ENCODE results near the gene NABP1.

Gene NABP1

DNA sequence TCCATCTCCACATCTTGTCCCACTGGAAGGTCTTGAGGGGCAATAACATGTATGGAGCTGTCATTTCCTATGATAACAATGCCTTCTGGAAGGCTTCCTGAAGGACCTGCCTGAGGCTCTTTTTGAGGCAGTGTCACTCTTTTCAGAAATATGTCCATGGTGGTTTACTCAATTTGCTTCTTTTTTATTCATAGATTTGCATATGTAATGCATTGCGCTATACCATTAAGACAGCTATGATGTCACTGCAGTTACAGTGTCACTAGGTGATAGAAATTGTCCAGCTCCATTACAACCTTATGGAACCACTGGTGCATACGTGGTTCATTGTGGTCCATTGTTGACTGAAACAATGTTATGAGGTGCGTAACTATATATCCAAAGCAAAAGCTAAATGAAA is 19.9 kb downstream of the NABP1 start:
- ATAC-seq = no peak

DNA sequence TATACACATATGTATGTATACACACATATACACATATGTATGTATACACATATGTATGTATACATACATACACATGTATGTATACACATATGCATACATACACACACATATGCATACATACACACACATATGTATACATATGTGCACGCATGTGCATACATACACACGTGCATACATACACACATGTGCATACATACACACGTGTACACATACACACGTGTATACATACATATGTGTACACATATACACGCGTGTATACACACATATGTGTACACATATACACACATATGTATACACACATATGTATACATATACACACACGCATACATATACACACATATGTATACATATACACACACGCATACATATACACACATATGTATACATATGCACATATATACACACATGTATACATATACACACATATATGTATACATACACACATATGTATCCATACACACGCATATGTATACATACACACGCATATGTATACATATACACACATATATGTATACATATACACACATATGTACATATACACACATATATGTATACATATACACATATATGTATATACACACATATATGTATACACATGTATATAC is 21.5 kb downstream of the NABP1 start:
- ATAC-seq = no peak
- TF ChIP-seq ESRRG (CRISPR knock-in tag; IDR thresholded peaks at IDR 0.05) = no peak
- TF ChIP-seq OSR1 (CRISPR knock-in tag; IDR thresholded peaks at IDR 0.05) = no peak
- TF ChIP-seq, protein P1, sequence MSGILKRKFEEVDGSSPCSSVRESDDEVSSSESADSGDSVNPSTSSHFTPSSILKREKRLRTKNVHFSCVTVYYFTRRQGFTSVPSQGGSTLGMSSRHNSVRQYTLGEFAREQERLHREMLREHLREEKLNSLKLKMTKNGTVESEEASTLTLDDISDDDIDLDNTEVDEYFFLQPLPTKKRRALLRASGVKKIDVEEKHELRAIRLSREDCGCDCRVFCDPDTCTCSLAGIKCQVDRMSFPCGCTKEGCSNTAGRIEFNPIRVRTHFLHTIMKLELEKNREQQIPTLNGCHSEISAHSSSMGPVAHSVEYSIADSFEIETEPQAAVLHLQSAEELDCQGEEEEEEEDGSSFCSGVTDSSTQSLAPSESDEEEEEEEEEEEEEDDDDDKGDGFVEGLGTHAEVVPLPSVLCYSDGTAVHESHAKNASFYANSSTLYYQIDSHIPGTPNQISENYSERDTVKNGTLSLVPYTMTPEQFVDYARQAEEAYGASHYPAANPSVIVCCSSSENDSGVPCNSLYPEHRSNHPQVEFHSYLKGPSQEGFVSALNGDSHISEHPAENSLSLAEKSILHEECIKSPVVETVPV (CRISPR knock-in tag; IDR thresholded peaks at IDR 0.05) = no peak
- TF ChIP-seq ZC3H10 (CRISPR knock-in tag; IDR thresholded peaks at IDR 0.05) = no peak
- no peak for TF ChIP-seq ZNF8 (CRISPR knock-in tag; IDR thresholded peaks at IDR 0.05)
- no peak for TF ChIP-seq TSHZ2 (CRISPR knock-in tag; IDR thresholded peaks at IDR 0.05)
- TF ChIP-seq PPARA (CRISPR knock-in tag; IDR thresholded peaks at IDR 0.05; ENCODE audit: borderline replicate concordance) = no peak
- TF ChIP-seq TOX (CRISPR knock-in tag; IDR thresholded peaks at IDR 0.05; ENCODE audit: borderline replicate concordance) = no peak
- TF ChIP-seq RARB (CRISPR knock-in tag; IDR thresholded peaks at IDR 0.05) = no peak
- no peak for TF ChIP-seq BACH2 (CRISPR knock-in tag; IDR thresholded peaks at IDR 0.05; ENCODE audit: borderline replicate concordance)
- no peak for TF ChIP-seq ARNTL (CRISPR knock-in tag; IDR thresholded peaks at IDR 0.05; ENCODE audit: borderline replicate concordance, low read depth)

More for the DNA sequence above, 19.9 kb downstream of the NABP1 start:
- TF ChIP-seq TOX (CRISPR knock-in tag; IDR thresholded peaks at IDR 0.05; ENCODE audit: borderline replicate concordance) (no peak), ZFP3 (CRISPR knock-in tag; IDR thresholded peaks at IDR 0.05) (no peak), GLIS3 (CRISPR knock-in tag; IDR thresholded peaks at IDR 0.05) (no peak), ZFP30 (CRISPR knock-in tag; IDR thresholded peaks at IDR 0.05) (no peak)

DNA sequence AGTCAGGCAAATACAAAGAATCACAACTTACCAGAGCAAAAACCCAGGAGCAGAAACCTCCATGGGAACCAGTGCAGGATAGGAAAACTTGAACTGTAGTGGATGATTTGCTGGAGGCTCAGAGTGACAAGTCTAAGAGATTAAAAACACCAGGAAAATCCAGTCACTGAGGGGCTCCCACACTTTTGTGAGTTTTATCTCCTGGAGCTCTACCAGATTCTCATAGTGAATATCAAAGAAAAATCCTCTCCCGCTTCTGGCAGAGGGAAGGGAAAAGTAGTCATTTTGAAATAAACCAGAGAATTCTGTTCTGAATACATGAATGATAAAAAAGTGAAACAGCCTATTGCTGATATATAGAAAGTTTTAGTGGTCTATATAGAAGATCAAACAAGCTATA is 23.1 kb downstream of the NABP1 start:
- no peak for ATAC-seq
- TF ChIP-seq GLIS3 (CRISPR knock-in tag; IDR thresholded peaks at IDR 0.05) = no peak
- TF ChIP-seq RARB (CRISPR knock-in tag; IDR thresholded peaks at IDR 0.05) = no peak
- no peak for TF ChIP-seq TSHZ2 (CRISPR knock-in tag; IDR thresholded peaks at IDR 0.05)
- TF ChIP-seq ZNF565 (CRISPR knock-in tag; conservative IDR thresholded peaks at IDR 0.05; ENCODE audit: low read depth) = no peak
- no peak for TF ChIP-seq ZFP3 (CRISPR knock-in tag; IDR thresholded peaks at IDR 0.05)
- no peak for TF ChIP-seq OSR1 (CRISPR knock-in tag; IDR thresholded peaks at IDR 0.05)
- TF ChIP-seq TOX (CRISPR knock-in tag; IDR thresholded peaks at IDR 0.05; ENCODE audit: borderline replicate concordance) = no peak

GRCh38 chr2:191701696-191702095 is 23.8 kb downstream of the NABP1 start:
- TF ChIP-seq ZFP30 (CRISPR knock-in tag; IDR thresholded peaks at IDR 0.05) (no peak), GLIS3 (CRISPR knock-in tag; IDR thresholded peaks at IDR 0.05) (no peak), ZNF70 (CRISPR knock-in tag; IDR thresholded peaks at IDR 0.05) (peak; percentile 72)
- ATAC-seq = peak; percentile 44; the same call in 1 of the 3 replicates

GRCh38 chr2:191703079-191703725 is 25.3 kb downstream of the NABP1 start:
- ATAC-seq = no peak
- TF ChIP-seq ZFP30 (CRISPR knock-in tag; IDR thresholded peaks at IDR 0.05) (no peak), ZNF565 (CRISPR knock-in tag; conservative IDR thresholded peaks at IDR 0.05; ENCODE audit: low read depth) (no peak), PPARA (CRISPR knock-in tag; IDR thresholded peaks at IDR 0.05; ENCODE audit: borderline replicate concordance) (no peak), CSDC2 (CRISPR knock-in tag; IDR thresholded peaks at IDR 0.05) (no peak), ZNF70 (CRISPR knock-in tag; IDR thresholded peaks at IDR 0.05) (no peak), RARB (CRISPR knock-in tag; IDR thresholded peaks at IDR 0.05) (no peak), ZC3H10 (CRISPR knock-in tag; IDR thresholded peaks at IDR 0.05) (no peak), GLIS3 (CRISPR knock-in tag; IDR thresholded peaks at IDR 0.05) (no peak), ZNF8 (CRISPR knock-in tag; IDR thresholded peaks at IDR 0.05) (no peak), ISL1 (CRISPR knock-in tag; IDR thresholded peaks at IDR 0.05) (no peak), OSR1 (CRISPR knock-in tag; IDR thresholded peaks at IDR 0.05) (no peak), ZFP3 (CRISPR knock-in tag; IDR thresholded peaks at IDR 0.05) (no peak)
- TF ChIP-seq, protein P2, sequence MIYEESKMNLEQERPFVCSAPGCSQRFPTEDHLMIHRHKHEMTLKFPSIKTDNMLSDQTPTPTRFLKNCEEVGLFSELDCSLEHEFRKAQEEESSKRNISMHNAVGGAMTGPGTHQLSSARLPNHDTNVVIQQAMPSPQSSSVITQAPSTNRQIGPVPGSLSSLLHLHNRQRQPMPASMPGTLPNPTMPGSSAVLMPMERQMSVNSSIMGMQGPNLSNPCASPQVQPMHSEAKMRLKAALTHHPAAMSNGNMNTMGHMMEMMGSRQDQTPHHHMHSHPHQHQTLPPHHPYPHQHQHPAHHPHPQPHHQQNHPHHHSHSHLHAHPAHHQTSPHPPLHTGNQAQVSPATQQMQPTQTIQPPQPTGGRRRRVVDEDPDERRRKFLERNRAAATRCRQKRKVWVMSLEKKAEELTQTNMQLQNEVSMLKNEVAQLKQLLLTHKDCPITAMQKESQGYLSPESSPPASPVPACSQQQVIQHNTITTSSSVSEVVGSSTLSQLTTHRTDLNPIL (CRISPR knock-in tag; IDR thresholded peaks at IDR 0.05; ENCODE audit: low read depth) = no peak
- TF ChIP-seq, protein P3, sequence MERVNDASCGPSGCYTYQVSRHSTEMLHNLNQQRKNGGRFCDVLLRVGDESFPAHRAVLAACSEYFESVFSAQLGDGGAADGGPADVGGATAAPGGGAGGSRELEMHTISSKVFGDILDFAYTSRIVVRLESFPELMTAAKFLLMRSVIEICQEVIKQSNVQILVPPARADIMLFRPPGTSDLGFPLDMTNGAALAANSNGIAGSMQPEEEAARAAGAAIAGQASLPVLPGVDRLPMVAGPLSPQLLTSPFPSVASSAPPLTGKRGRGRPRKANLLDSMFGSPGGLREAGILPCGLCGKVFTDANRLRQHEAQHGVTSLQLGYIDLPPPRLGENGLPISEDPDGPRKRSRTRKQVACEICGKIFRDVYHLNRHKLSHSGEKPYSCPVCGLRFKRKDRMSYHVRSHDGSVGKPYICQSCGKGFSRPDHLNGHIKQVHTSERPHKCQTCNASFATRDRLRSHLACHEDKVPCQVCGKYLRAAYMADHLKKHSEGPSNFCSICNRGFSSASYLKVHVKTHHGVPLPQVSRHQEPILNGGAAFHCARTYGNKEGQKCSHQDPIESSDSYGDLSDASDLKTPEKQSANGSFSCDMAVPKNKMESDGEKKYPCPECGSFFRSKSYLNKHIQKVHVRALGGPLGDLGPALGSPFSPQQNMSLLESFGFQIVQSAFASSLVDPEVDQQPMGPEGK (CRISPR knock-in tag; IDR thresholded peaks at IDR 0.05; ENCODE audit: borderline replicate concordance) = no peak
- TF ChIP-seq, protein P1 (CRISPR knock-in tag; IDR thresholded peaks at IDR 0.05) = no peak

Data from SK-N-SH treated with all-trans-retinoic acid at 6 μM for 48 hours (cell line).